Middle frontal gyrus (tissue), 1 donor: ENCODE results near the gene SLC17A2.

Experiments used
- DNase-seq: peaks from one replicate; pipeline ENCODE4 v3.0.0-alpha.2; 2015; ENCODE audit warnings: low spot score; ENCODE audit errors: extremely low spot score

The SLC17A2 gene

DNA sequence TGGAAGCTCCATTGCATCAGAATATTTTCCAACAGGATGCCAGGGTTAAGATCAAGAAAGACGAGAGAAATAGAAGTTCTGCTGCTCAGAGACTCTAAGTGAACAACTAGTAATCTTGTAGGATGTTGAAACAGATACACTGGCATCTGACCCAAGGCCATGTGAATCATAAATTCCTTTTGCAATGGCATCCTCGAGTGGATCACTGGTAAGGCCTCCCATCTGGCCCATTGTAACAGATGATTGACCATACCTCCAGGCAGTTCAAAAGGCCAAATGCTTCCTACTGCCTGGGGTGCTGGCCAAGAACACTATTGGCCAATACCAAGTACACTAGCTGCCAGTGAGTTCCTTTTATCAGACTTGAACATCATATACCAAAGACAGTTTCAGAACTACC, 46.5 kb downstream of the SLC17A2 start:
- DNase-seq: no peak

DNA sequence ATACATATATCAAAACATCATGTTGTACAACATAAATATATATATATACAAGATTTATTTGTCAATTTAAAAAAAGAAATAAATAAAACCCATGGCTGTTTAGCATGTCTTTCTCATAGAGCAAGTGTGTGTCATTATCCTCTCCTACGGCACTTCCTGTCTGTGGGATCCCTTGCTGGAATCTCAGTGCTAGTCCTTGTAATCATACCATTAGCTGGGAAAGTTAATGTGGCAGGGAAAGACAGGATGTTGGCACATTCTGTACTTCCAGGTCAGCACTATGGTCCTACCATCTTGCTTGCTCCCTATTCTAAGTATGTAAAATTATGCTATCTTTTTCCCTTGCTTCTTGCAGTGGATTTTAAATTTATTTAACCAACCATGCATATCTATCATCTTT, 47.0 kb downstream of the SLC17A2 start:
- DNase-seq: no peak

DNA sequence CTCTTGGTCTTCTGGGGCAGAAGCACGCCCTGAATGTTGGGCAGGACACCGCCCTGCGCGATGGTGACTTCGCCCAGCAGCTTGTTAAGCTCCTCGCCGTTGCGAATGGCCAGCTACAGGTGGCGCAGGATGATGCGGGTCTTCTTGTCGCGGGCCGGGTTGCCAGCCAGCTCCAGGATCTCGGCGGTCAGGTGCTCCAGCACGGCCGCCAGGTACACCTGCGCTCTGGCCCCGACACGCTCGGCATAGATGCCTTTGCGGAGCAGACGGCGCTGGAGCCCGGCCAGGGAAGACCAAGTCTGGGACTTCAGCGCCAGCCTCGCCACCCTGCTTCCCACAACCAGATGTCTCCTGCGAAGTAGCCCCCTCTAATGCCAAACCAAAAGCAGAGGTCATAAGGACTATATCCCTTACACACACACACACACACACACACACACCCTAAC, 48.4 kb downstream of the SLC17A2 start:
- DNase-seq: no peak

DNA sequence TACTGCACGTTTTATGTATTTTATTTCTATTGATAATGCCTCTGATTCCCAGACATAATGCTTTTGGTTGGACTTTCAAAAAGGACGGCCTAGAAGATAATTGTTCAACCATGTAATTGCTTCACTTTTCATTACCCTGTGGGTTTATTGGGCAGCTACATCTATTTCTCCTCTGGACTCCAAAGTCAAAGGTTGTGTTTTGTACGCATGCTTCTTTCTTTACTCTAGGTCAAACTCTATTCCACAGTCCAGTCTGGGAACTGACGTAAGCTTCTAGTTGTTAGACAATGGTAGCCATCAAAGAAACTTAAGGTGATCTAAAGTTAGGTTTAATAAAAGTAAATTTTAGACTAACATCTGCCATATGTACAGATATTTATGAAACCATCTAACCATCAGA, 49.9 kb downstream of the SLC17A2 start:
- no peak for DNase-seq

DNA sequence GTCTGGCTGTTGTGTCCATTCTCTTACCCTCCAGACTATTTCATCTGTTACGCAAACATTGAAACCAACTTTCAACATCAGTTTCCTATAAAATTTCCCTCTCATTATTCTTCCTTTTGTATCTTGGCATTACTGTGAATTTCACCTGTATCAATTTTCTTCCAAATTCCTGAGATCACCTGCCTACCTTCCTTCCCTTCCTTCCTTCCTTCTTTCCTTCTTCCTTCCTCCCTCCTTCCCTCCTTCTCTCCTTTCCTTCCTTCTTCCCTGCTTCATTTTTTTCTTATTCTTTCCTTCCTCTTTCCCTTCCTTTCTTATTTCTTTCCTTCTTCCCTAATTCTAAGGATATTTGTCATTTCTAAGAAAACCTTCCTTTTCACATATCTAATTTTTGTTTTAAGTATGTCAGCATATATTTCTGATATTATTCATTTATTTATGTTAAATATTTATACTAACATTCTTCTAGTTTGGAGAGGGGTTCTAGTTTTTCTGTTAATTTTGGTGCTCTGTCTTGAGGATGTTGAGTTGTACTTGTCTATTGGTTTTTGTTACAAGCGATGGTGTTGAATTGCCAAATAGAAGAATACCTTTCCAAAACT, 51.7 kb downstream of the SLC17A2 start:
- DNase-seq: no peak

DNA sequence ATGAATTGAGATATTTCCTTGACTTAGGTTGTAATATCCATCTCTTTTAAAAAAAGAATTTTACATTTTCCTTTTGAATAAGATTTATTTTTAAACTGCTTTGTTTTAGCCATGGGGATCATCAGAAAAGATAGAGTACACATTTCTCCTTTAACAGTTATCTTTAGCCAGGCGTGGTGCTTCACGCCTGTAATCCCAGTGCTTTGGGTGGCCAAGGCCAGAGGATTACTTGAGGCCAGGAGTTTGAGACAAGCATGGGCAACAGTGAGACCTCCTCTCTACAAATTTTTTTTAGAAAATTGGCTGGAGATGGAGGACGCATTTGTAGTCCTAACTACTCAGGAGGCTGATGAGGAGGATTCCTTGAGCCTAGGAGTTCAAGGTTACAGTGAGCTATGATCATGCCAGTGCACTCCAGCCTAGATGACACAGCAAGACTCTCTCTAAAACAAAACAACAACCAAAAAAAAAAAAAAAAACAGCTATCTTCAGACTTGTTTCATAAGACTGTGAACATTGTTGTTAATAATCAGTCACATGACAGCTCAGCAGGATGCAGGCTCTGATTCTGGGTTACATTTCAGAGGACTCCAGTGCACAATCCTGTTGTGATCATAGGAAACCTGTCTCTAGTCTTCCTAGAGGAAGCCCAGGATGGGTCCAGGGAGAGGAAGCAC, 54.4 kb downstream of the SLC17A2 start:
- DNase-seq: no peak

DNA sequence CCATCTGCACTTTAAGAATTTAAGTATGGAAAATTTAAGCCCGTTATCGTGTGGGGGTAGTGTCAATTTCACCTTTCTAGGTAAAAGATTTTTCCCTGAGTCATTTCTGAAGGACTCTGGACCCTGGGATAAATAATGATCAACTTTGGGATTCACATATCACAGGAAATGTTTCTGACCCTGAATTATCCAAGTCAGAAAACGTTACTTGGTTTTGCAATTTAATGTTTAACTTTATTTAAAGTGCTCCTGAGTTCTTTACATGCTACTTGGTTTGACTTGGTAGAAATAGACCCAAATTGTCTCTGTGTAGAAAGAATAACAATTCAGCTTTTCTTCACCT, 55.0 kb downstream of the SLC17A2 start:
- DNase-seq: no peak

DNA sequence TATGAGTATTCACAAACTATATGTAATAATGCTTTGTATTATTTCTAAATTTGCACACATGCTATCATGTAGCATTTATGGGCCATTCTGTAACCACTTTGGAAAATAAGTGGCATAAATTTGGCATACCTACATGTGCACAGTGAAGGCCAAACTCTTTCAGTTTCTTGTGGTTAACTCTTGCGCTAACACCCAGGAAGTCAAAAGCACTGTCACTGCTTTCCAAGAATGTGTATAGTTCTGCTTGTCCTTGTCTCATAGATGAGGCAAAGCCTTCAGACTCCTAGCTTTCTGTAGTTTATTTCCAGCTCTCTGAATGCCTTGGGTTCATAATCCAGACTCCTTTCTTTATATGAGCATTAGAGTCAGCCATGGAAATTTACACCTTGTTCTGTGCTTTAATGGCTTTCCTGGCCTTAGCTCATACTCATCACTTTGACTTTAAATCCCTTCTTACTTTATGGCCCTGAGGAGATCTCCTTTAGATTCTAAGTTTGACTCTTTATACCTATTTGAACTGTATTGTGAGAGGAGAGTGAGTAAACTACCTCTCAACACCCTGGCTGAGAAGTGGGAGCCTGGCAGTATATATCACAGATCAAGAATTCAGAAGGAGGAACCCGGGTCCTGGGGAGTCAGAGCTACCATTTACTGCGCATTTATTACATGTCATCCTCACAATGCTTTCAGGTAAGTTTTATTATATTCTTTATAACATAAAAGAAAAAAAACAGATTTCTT, 55.5 kb downstream of the SLC17A2 start:
- DNase-seq: no peak

DNA sequence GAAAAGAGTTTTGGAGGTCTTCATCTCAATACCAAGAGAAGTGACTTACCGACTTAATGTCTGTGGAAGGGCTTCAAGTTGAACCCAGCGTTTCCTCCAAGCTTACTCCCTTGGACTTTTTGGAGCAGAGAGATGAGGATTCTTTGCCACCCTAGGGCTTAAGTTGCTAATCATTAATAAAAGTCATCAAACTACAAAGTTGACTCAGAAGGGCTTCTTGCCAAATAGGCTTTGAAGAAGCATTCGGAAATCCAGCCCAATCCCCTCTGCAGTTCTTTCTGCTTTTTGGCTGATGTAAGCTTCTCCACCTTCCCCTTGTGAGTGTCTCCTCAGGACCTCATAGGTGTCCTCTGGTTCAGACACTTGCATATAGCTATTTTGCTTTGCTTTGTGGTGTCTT, 56.4 kb downstream of the SLC17A2 start, which contains the start of gene SLC17A3:
Gene SLC17A3 (minus strand): TSS at position 126 of the 400 bp plus-strand sequence. CDS start 5,856 bp downstream, outside the sequence.
- no peak for DNase-seq

DNA sequence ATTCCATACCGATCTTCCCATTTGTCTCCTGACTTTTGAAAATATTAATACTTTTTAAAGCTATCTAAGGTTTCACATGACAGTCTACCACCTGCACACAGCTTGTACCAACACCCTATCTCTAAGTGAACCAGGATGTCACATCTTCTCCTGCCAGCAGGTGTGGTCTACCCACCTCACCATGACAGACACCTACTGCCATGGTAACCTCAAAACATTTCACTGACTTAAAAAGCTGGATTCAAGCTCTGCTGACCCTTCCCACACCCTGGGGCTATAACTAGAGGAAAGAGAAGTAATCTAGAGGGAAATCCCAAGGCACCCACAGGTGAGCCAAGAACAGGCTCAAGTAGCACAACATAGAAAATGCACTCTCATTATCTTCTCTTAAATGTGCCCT, 57.7 kb downstream of the SLC17A2 start:
- no peak for DNase-seq

DNA sequence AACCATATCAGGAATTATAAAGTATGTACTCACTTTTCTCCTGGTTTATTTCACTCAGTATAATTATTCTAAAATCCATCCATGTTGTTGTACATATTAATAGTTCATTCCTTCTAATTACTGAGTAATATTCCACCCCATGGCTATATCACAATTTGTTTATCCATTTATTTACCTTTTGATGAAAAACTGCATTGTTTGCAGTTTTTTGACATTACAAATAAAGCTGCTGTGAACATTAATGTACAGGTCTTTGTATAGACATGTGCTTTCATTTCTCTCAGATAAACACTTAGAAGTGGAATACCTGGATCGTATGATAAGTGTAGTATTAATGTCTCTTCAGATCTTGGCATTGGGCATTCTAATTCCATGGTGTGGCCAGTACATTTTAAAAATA, 60.7 kb downstream of the SLC17A2 start:
- DNase-seq: no peak

DNA sequence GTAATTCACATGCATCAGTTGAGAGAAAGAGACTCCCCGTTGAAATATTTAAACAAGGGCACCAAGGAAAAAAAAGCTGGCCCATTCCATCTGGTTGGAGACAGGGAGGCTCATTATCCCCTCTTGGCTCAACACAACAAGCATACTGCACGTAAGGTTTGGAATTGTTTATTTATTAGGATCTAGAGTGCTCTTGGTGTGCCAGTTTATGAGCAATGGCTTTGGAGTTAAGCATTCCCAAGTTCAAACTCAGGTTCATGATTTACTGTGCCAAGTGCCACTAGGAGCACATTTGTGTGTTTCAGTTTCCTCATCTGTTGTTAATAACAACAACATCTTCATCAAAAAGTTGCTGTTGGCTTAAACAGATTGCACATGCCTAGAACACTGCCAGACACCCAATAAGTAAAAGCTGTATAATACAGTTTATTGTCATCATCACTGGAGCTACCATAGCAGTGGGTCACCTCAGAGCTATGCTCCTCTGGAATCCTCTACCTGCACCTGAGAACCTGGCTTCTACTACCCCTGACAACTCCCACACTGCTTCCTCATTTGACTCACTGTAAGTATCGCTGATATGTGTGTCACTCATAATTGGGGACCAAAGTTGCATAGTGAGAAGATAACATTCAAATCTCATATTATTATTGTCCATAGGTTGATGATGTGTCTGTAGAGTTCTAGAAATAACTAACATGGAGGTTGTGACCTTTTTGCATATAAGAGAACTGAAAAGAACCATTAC, 61.9 kb downstream of the SLC17A2 start:
- DNase-seq: no peak

DNA sequence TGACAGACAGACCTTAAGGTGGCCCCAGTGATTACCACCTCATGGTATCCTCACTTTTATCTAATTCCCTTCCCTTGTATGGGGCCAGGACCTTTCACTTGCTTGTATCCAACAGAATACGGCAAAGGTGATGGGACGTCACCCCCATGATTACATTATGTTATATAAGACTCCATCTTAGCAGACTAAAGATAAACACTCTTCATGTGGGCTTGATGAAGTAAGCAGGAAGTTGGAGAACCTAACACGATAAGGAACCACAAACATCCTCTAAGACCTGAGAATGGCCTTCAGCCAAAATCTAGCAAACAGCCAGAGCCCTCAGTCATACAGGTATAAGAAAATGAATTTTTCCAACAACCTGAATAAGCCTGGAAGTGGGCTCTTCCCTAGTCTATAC, 64.5 kb downstream of the SLC17A2 start:
- DNase-seq: no peak

DNA sequence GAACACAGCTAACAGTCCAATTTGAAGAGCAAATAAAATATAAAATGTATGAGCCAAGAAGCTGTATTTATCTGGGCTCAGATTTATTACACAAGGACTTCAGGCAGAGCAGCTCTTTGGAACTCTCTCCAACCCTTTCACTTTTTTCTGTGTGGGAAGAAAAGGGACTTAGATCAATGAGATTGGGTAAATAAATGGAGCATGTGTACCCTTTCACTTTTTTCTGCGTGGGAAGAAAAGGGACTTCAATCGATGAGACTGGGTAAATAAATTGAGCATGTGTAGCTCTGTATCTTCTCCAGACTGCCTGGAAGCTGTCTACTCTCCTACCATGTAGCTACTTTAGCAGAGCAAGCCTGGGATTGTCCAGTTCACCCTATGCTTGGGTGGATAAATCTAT, 67.1 kb downstream of the SLC17A2 start:
- DNase-seq: no peak
